Fibroblast of mammary gland (primary cell): Measurements from ENCODE around the gene FOXN3.
A peak's percentile ranks its signal among the peaks of the same experiment; 100 is the strongest.

Experiments used
- DNase-seq: peaks from one replicate; pipeline ENCODE4 v3.0.0-alpha.2; 2010; ENCODE audit warnings: low read depth
- H3K4me3 ChIP-seq: 2 replicates; pipeline ENCODE4 v1.5.1; 2011; ENCODE audit warnings: low read depth, mild to moderate bottlenecking, low read length, moderate library complexity; ENCODE audit not compliant: control insufficient read depth
- CTCF ChIP-seq: conservative IDR thresholded peaks from 2 replicates; pipeline ENCODE4 v1.5.1; 2011; ENCODE audit warnings: low read depth, low read length, inconsistent platforms; ENCODE audit not compliant: control insufficient read depth, insufficient read depth

FOXN3 gene

GRCh38 chr14:89186856-89187376 is 230.1 kb downstream of the FOXN3 start:
- no peak overlapping the region for H3K4me3 ChIP-seq
- TF ChIP-seq CTCF: no peak
- DNase-seq: peak; percentile 15

GRCh38 chr14:89185919-89186855 is 230.8 kb downstream of the FOXN3 start:
- DNase-seq: peak; percentile 88
- TF ChIP-seq CTCF: no peak
- H3K4me3 ChIP-seq: no peak overlapping the region

- H3K4me3 ChIP-seq: no peak overlapping the region
- no peak for DNase-seq
- TF ChIP-seq CTCF: no peak
Measured at GRCh38 chr14:89184952-89185351, 232.1 kb downstream of the FOXN3 start.

- no peak for DNase-seq
- TF ChIP-seq CTCF: no peak
- no peak overlapping the region for H3K4me3 ChIP-seq
Measured at GRCh38 chr14:89182326-89182725, 234.7 kb downstream of the FOXN3 start.

- no peak overlapping the region for H3K4me3 ChIP-seq
- no peak for TF ChIP-seq CTCF
Measured at GRCh38 chr14:89180546-89180945, 236.5 kb downstream of the FOXN3 start.

GRCh38 chr14:89179891-89180404 is 237.1 kb downstream of the FOXN3 start:
- TF ChIP-seq CTCF: no peak
- no peak overlapping the region for H3K4me3 ChIP-seq
- DNase-seq: no peak

More at GRCh38 chr14:89180546-89180945, 236.5 kb downstream of the FOXN3 start:
- DNase-seq: no peak
